ENCODE data around the gene TEDC2.

Gene TEDC2

DNA sequence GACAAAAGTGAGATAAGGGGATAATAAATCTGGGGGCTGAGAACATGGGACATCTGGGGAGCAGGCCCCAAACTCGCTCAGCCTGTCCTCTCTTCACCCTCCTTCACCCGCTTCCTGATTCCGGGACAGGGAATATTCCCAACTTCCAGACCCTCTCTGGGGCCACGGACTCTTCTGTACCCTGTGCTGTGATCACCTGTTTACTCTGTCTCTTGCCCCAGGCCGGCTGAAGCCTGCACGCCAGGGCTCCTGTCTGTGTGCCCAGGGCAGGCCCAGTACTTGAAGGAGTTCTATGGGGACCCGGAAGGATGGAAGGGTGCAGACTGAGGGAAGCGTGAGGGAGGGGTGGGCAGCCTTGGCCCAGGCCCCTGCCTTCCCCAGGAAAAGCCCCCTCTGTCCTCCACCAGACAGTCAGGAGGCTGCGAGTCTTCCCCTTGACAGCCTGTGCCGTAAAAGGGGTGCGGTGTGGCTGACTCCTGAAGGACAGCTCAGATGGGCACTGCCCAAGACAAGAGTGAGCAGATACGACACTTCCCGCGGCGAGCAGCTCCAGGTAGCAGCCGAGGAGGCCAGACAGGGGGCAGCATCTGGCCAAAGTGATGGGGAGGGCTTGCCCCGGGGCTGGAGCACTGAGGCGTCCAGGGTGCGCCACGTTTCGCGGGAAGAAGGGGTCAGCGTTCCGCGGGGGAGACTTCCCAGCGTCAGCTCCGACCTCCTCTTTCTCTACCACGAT is 31.7 kb upstream of the TEDC2 start:
- H4K20me1 ChIP-seq (ENCODE audit: insufficient read depth, low read length), result no peaks in the 10 kb centered on the region
- 0 out of 2 replicates have a peak, but pooled peaks cover 5% of the 10 kb centered on the region for H3K36me3 ChIP-seq (replicated peaks; ENCODE audit: insufficient read depth, low read length)
- peaks cover 10% of the 10 kb centered on the region for H3K4me1 ChIP-seq (ENCODE audit: low read length)
- peaks cover 38% of the 10 kb centered on the region for H3K79me2 ChIP-seq (ENCODE audit: low read length)
- H3K4me2 ChIP-seq (ENCODE audit: low read depth, low read length), result peak overlapping the region; percentile 98
- H3K9me2 ChIP-seq (replicated peaks; ENCODE audit: insufficient read depth, low read length), result no peaks in the 10 kb centered on the region
- peak overlapping the region; percentile 37; the same call in 1 of the 2 replicates for H3K27ac ChIP-seq (ENCODE audit: low read length)
- H3K27me3 ChIP-seq (replicated peaks; ENCODE audit: insufficient read depth, low read length), result no peaks in the 10 kb centered on the region
- no peaks in the 10 kb centered on the region for H3F3A ChIP-seq (ENCODE audit: insufficient read depth, low read length)
- H3K4me3 ChIP-seq (ENCODE audit: low read length), result peak overlapping the region; percentile 89
- DNase-seq, result peak; percentile 52
- H3K9ac ChIP-seq (ENCODE audit: low read length), result peak overlapping the region; percentile 83
- H2AFZ ChIP-seq (ENCODE audit: low read length), result peak overlapping the region; percentile 98
- no peaks in the 10 kb centered on the region for H3K9me3 ChIP-seq (replicated peaks; ENCODE audit: insufficient read depth, low read length)
- no peak for TF ChIP-seq EZH2phosphoT487 (IDR thresholded peaks at IDR 0.05; ENCODE audit: low read length)
- TF ChIP-seq, protein P1, sequence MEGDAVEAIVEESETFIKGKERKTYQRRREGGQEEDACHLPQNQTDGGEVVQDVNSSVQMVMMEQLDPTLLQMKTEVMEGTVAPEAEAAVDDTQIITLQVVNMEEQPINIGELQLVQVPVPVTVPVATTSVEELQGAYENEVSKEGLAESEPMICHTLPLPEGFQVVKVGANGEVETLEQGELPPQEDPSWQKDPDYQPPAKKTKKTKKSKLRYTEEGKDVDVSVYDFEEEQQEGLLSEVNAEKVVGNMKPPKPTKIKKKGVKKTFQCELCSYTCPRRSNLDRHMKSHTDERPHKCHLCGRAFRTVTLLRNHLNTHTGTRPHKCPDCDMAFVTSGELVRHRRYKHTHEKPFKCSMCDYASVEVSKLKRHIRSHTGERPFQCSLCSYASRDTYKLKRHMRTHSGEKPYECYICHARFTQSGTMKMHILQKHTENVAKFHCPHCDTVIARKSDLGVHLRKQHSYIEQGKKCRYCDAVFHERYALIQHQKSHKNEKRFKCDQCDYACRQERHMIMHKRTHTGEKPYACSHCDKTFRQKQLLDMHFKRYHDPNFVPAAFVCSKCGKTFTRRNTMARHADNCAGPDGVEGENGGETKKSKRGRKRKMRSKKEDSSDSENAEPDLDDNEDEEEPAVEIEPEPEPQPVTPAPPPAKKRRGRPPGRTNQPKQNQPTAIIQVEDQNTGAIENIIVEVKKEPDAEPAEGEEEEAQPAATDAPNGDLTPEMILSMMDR (IDR thresholded peaks at IDR 0.05; ENCODE audit: low read length), result peak; percentile 40
- no peak for TF ChIP-seq EZH2 (optimal IDR thresholded peaks at IDR 0.05; ENCODE audit: low read depth, low read length)

DNA sequence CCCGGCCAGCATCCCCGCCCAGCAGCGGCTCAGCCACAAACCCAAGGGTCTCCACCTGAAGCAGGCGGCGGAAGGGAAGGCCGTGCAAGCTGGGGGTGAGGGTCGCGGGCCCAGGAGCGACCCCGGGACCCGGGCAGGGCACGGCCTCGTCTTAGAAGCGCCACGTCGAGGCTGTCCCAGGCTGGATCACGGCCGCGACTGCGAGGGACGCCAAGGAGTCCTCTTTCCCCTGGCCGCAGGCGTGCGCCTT is 31.2 kb upstream of the TEDC2 start:
- H3K27me3 ChIP-seq (replicated peaks; ENCODE audit: insufficient read depth, low read length), result no peaks in the 10 kb centered on the region
- peak overlapping the region; percentile 83 for H3K9ac ChIP-seq (ENCODE audit: low read length)
- H3K4me2 ChIP-seq (ENCODE audit: low read depth, low read length), result peak overlapping the region; percentile 98
- H3K4me1 ChIP-seq (ENCODE audit: low read length), result peaks cover 10% of the 10 kb centered on the region
- H3K36me3 ChIP-seq (replicated peaks; ENCODE audit: insufficient read depth, low read length), result peaks cover 5% of the 10 kb centered on the region; the same call in 1 of the 2 replicates
- DNase-seq, result no peak
- H3K9me3 ChIP-seq (replicated peaks; ENCODE audit: insufficient read depth, low read length), result no peaks in the 10 kb centered on the region
- no peak for TF ChIP-seq EZH2phosphoT487 (IDR thresholded peaks at IDR 0.05; ENCODE audit: low read length)
- TF ChIP-seq, protein P1 (IDR thresholded peaks at IDR 0.05; ENCODE audit: low read length), result no peak
- TF ChIP-seq EZH2 (optimal IDR thresholded peaks at IDR 0.05; ENCODE audit: low read depth, low read length), result no peak
- peaks cover 40% of the 10 kb centered on the region for H3K79me2 ChIP-seq (ENCODE audit: low read length)
- H3K9me2 ChIP-seq (replicated peaks; ENCODE audit: insufficient read depth, low read length), result no peaks in the 10 kb centered on the region
- H3K4me3 ChIP-seq (ENCODE audit: low read length), result peak overlapping the region; percentile 89
- no peaks in the 10 kb centered on the region for H3F3A ChIP-seq (ENCODE audit: insufficient read depth, low read length)
- H3K27ac ChIP-seq (ENCODE audit: low read length), result peak overlapping the region; percentile 37; the same call in 1 of the 2 replicates
- peak overlapping the region; percentile 98 for H2AFZ ChIP-seq (ENCODE audit: low read length)
- H4K20me1 ChIP-seq (ENCODE audit: insufficient read depth, low read length), result no peaks in the 10 kb centered on the region

DNA sequence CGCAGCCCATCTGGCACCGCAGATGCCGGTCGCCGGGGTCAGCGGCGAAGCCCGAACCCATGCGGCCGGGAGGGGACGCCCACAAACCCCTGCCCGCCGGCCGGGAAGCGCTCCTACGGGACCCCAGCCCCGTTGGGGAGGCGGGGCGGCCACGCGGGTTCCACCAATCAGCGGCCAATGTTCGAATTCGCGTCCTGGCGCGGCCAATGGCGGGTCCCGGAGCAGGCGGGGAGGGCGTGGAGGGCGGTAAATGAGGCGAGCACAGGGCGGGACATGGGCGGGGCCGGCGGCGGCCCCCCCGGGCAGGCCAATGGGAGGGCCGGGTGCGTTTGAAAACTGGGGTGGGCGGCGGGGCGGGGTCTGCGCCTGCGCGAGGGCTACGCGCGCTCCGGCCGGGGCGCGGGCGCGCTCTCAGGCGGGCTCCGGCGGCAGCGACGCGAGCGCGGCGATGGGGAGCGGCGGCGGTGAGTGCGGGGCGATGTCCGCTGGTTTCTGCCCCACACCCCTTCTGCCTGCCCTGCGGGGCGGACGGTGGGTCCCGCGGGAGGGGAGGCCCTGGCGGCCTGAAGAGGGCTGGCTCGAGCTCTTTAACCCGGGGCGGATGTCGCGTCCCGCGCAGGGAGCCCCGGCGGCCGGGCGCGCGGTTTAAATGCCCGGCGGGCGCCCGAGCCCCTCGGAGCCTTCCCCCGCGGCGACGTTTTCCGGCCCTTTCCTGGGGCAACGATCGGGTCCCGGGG is 30.7 kb upstream of the TEDC2 start, which contains the start of gene CCNF:
TSS of gene CCNF (plus strand) at position 414 of the 737 bp plus-strand sequence. CDS start at position 449, 35 bp downstream.
- Histone ChIP-seq H3K9me3 (replicated peaks; ENCODE audit: insufficient read depth, low read length) (no peaks in the 10 kb centered on the region), H3K36me3 (replicated peaks; ENCODE audit: insufficient read depth, low read length) (peaks cover 5% of the 10 kb centered on the region; the same call in 1 of the 2 replicates), H4K20me1 (ENCODE audit: insufficient read depth, low read length) (no peaks in the 10 kb centered on the region), H3K4me3 (ENCODE audit: low read length) (peak within 1 kb of the TSS; percentile 89), H2AFZ (ENCODE audit: low read length) (peak within 1 kb of the TSS; percentile 98), H3K4me1 (ENCODE audit: low read length) (peaks cover 10% of the 10 kb centered on the region), H3F3A (ENCODE audit: insufficient read depth, low read length) (no peaks in the 10 kb centered on the region), H3K9me2 (replicated peaks; ENCODE audit: insufficient read depth, low read length) (no peaks in the 10 kb centered on the region), H3K4me2 (ENCODE audit: low read depth, low read length) (peak within 1 kb of the TSS; percentile 98), H3K27me3 (replicated peaks; ENCODE audit: insufficient read depth, low read length) (no peaks in the 10 kb centered on the region), H3K27ac (ENCODE audit: low read length) (peak within 1 kb of the TSS; percentile 37; the same call in 1 of the 2 replicates), H3K9ac (ENCODE audit: low read length) (peak within 1 kb of the TSS; percentile 83), H3K79me2 (ENCODE audit: low read length) (peaks cover 40% of the 10 kb centered on the region)
- TF ChIP-seq EZH2 (optimal IDR thresholded peaks at IDR 0.05; ENCODE audit: low read depth, low read length) (no peak), EZH2phosphoT487 (IDR thresholded peaks at IDR 0.05; ENCODE audit: low read length) (no peak)
- TF ChIP-seq, protein P1 (IDR thresholded peaks at IDR 0.05; ENCODE audit: low read length), result no peak
- DNase-seq, result peak; percentile 96
